Activated naive CD4-positive, alpha-beta T cell treated with Interleukin-2 at 50 U/mL for 16 hours (primary cell): Measurements from ENCODE around the gene CNNM2.
"Not testable (repeated sequence)": the region's sequence is repeated elsewhere in the genome, so short reads cannot be mapped to it uniquely, and the experiment has no call there.

Experiments used
- DNase-seq: peaks from one replicate; pipeline ENCODE4 v3.0.0-alpha.2; 2020

CNNM2 gene

DNA sequence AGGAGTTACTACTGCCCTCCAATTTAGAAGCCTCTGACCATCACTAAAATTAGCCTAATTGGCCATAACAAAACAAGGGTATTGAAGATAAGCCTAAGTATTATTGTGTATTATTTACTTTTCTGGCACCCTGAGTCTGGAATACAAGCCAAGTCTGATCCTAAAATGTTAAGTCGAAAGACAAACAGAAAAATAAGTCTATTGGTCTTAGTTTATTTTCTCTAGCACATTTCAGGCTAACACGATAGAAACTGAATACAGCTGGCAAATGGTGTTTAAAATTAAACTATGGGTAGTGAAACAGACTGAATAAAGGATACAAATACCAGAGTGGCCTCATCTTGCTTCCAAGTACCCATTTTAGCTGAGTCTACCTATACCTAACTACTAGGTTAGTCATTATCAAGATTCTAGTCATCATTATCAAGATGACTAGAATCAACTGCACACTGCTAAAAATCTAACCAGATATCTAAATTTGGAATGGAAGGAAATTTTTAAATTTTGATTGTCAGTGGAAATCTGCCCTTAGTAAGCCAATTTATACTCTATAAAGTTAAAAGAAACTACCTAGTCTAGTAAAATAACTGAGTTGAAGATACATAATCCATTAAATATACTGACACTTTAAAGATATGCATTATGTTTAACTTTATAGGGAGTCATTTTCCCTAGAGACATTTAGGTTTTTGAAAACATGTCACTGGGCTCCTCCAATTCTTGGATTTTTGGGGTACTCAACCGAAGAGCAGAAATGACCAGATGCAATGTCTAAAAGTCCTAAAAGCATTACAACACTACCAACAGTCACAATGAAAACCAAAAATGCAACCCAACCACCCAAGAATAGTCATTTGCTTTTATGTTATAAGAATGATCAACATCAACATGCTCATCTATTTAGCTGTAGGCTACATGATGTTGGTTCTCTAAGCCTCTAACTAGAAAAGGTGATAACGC lies 194.1 kb downstream of the CNNM2 start:
- no peak for DNase-seq

- DNase-seq, result no peak
Measured at GRCh38 chr10:103114876-103115275, 196.8 kb downstream of the CNNM2 start.

DNA sequence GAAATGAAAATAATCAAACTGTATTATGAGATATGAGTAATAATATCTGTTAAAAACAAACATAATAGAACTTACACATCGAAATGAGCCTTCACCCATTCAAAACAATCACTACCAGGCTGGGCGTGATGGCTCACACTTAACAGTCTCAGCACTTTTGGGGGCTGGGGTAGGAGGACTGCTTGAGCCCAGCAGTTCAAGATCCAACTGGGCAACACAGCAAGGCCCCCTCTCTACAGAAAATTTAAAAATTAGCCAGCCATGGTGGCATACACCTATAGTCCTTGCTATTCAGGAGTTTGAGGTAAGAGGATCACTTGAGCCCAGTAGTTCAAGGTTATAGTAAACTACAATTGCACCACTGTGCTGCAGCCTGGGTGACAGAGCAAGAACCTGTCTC lies 199.2 kb downstream of the CNNM2 start:
- DNase-seq, result no peak

DNA sequence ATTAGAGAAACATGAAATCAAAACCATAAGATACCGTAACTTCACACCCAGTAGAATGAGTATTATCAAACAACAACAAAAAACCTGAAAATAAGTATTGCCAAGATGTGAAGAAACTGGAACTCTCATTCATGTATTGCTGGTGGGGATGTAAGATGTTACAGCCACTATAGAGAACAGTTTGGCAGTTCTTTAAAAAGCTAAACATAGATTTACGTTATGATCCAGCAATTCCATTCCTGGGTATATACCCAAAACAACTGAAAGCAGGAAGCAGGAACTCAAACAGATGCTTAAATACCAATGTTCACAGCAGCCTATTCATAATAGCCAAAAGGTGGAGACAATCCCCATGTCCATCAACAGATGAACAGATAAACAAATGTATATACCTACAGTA lies 202.5 kb downstream of the CNNM2 start:
- DNase-seq, result no peak

- DNase-seq, result no peak
Measured at GRCh38 chr10:103120977-103121735, 203.1 kb downstream of the CNNM2 start.

- no peak for DNase-seq
Measured at GRCh38 chr10:103123282-103124024, 205.4 kb downstream of the CNNM2 start.

DNA sequence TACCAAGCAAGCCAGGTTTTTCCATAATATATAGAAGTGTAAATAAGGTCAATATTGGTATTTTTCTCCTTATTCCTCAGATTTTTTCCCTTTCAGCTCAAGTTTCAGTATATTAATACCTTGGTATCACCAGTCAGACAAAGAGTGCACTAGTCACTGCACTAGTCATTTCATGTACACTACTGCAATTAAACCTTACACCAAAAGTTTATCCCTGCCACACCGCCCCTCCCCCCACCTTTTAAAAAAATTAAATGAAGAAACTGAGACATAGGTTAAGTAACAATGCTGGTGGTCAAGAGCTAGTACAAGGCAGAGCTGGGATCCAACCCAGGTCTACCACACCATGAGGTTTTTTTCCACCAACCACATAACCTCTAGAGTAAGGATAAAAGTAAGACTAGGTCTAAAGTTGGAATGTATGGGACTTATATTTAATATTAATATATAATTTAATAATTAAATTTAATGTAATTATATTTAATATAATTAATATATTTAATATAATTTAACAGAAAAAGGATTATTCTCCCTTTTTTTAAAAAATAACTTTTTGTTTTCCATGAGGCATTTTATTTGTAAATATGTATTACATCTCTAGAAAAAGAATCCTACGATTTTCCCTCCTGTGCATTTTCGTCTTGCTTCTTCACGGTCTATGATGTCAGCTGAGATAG lies 206.5 kb downstream of the CNNM2 start:
- no peak for DNase-seq

- no peak for DNase-seq
Measured at GRCh38 chr10:103125323-103126267, 207.5 kb downstream of the CNNM2 start.

DNA sequence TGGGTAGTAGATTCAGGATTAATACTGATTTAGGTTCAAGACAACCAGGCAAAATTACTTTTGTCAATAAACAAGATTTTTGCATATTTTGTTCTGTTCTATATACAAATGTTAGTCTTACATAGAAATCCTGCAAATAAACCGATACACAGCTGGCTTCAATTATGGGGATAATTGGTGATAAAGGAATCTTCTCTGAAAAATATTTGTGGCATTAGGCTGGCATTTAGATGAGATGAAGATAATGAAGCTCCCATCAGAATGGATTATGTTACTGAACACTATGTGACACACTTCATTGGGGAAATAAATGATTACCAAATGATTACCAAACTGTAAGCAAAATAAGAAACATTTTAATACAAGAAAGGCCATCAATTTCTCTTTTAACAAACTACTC lies 209.1 kb downstream of the CNNM2 start:
- no peak for DNase-seq

DNA sequence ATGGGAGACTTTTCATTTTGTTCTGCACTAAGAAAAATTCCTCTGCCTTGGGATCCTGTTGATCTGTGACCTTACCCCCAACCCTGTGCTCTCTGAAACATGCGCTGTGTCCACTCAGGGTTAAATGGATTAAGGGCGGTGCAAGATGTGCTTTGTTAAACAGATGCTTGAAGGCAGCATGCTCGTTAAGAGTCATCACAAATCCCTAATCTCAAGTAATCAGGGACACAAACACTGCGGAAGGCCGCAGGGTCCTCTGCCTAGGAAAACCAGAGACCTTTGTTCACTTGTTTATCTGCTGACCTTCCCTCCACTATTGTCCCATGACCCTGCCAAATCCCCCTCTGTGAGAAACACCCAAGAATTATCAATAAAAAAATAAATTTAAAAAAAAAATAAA lies 212.1 kb downstream of the CNNM2 start:
- DNase-seq, result not testable (repeated sequence)

- DNase-seq, result no peak
Measured at GRCh38 chr10:103130910-103131309, 212.8 kb downstream of the CNNM2 start.

DNA sequence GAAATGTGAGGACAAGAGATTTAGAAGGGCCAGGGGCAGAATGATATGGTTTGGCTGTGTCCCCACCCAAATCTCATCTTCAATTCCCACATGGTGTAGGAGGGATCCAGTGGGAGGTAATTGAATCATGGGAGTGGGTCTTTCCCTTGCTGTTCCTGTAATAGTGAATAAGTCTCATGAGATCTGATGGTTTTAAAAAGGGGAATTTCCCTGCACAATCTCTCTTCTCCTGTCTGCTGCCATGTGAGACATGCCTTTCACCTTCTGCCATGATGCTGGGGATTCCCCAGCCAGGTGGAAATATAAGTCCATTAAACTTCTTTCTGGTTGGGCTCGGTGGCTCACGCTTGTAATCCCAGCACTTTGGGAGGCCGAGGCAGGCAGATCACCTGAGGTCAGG lies 217.1 kb downstream of the CNNM2 start:
- DNase-seq, result peak; percentile 18

GRCh38 chr10:103139803-103140202 lies 221.7 kb downstream of the CNNM2 start:
- no peak for DNase-seq
